Right lobe of liver (tissue), 6 donors: Measurements from ENCODE around the gene WRNIP1. TPM values are rescaled to one million over a fixed set of nuclear protein-coding genes. Genes with fewer than 3 reads are reported as not detected.

Experiments used
- ATAC-seq, 4 donors: fragments of 200-7000 bp; cut with Tn5 transposase; one replicate each; pipeline ENCODE4 v1.9.1; 2020; ENCODE audit warnings: mild to moderate bottlenecking in 4 of 4, moderate library complexity in 4 of 4
- DNase-seq, 3 donors: peaks; one replicate each; pipeline ENCODE4 v3.0.0-alpha.2; 2020
- H3K27ac ChIP-seq, 3 donors: fragments of 200-600 bp; one replicate each; pipeline ENCODE4 v1.8.0; 2022
- H3K27me3 ChIP-seq, 2 donors: fragments of 200-600 bp; one replicate each; pipeline ENCODE4 v1.8.0; 2022
- H3K36me3 ChIP-seq, 4 donors: fragments of 200-600 bp; sonication (generic) in 1 of 4; one replicate each; pipeline versions ENCODE4 v1.5.1 to v1.8.0; 2017 to 2022; ENCODE audit warnings: control low read depth in 1 of 4
- H3K4me1 ChIP-seq, 4 donors: fragments of 200-600 bp; sonication (generic) in 1 of 4; one replicate each; pipeline versions ENCODE4 v1.5.1 to v1.8.0; 2017 to 2022; ENCODE audit warnings: control low read depth in 1 of 4
- H3K4me3 ChIP-seq, 3 donors: fragments of 200-600 bp; one replicate each; pipeline ENCODE4 v1.8.0; 2022
- H3K9me3 ChIP-seq, 4 donors: fragments of 200-600 bp; sonication (generic) in 1 of 4; one replicate each; pipeline versions ENCODE4 v1.5.1 to v1.8.0; 2017 to 2022; ENCODE audit warnings: control low read depth in 1 of 4
- POLR2A ChIP-seq: fragments of 450-650 bp; IDR thresholded peaks from one replicate; pipeline ENCODE4 v1.6.1; 2017; ENCODE audit warnings: antibody characterized with exemption, mild to moderate bottlenecking
- WGBS: methylation state at CpG from one replicate; pipeline ENCODE4 v1.1.6; 2018; ENCODE audit warnings: low coverage, low lambda C conversion rate; ENCODE audit not compliant: insufficient coverage; ENCODE audit errors: missing lambda C conversion rate; 5-methylcytosine and 5-hydroxymethylcytosine counted together
- intact Hi-C, 2 donors: fragments of 100-400 bp; cut with DNase I; formaldehyde crosslinking; loops; one replicate each; pipeline versions ENCODE4 v1.11.2 to v1.14.1; 2022
- total RNA-seq, 6 experiments: library from RNA; depleted of rRNA in 2 of 6; stranded (reverse); fragments of >200 nt in 2 of 6; fragmentation: NEBNext Ultra II Directional in 3 of 6; extraction: Animal tissue kit (Norgen Biotek cat#: 25700) in 3 of 6; gene quantifications; one replicate each; pipeline versions ENCODE4 v1.1.0 to v1.2.4, GENCODE V29; 2016 to 2023
- TF ChIP-seq, protein P1 (sequence below), 4 donors: fragments of 200-600 bp in 3 of 4; fragments of 450-650 bp in 1 of 4; IDR thresholded peaks; one replicate each; pipeline versions ENCODE4 v1.5.1 to v1.8.0; 2016 to 2022; ENCODE audit warnings: antibody characterized with exemption in 4 of 4, mild to moderate bottlenecking in 2 of 4
- donor health status: DM: no; HTN: yes; CAD: no.
- donor health status: DM: no; HTN: no; CAD: no.
- donor health status: DM: no; HTN: no; CAD: no.
- donor health status: DM: no; HTN: yes; CAD: no.
- donor health status: DM: no; HTN: yes; CAD: no.

WRNIP1 gene
- total RNA-seq, 6 experiments from 2014 or later = 15.8 to 36.8 (median 20.7) TPM

GRCh38 chr6:2816158-2816557, 51.0 kb downstream of the WRNIP1 start:
- peaks cover 0 to 3% (median 0%) of the 10 kb centered on the region in 4 donors for H3K9me3 ChIP-seq
- no peak overlapping the region for H3K27ac ChIP-seq
- DNase-seq (no peak), ATAC-seq (no peak)
- H3K36me3 ChIP-seq = no peaks in the 10 kb centered on the region
- TF ChIP-seq, protein P1, sequence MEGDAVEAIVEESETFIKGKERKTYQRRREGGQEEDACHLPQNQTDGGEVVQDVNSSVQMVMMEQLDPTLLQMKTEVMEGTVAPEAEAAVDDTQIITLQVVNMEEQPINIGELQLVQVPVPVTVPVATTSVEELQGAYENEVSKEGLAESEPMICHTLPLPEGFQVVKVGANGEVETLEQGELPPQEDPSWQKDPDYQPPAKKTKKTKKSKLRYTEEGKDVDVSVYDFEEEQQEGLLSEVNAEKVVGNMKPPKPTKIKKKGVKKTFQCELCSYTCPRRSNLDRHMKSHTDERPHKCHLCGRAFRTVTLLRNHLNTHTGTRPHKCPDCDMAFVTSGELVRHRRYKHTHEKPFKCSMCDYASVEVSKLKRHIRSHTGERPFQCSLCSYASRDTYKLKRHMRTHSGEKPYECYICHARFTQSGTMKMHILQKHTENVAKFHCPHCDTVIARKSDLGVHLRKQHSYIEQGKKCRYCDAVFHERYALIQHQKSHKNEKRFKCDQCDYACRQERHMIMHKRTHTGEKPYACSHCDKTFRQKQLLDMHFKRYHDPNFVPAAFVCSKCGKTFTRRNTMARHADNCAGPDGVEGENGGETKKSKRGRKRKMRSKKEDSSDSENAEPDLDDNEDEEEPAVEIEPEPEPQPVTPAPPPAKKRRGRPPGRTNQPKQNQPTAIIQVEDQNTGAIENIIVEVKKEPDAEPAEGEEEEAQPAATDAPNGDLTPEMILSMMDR (IDR thresholded peaks at IDR 0.05) = no peak
- no peak for TF ChIP-seq POLR2A
- intact Hi-C loops = no loop called here
- no peaks in the 10 kb centered on the region for H3K4me1 ChIP-seq
- no peak overlapping the region for H3K4me3 ChIP-seq
- H3K27me3 ChIP-seq = no peaks in the 10 kb centered on the region

DNA sequence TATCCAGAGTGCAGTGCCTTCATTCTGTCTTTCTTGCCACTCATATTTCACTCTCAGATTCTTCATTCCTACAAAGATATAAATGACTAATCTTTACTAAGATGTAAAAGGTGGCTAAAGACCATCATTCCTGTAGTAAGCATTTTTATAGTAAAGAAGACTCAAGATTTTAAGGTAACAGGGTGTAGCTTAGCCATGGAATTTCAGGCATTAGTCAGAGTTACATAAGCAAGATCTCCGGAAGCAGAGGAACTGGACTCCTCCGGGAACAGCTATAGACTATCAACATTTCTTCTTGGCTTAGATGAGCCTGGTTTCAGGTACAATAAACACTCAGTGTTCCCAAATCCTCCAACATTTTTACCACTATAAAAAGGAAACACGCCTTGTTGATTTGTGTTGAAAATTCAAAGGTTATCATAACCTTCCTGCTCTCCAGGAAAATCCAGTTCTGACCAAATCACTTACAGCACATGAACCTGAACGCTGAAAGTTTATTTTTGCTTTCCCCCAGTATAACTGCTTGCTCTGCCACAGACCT, 52.8 kb downstream of the WRNIP1 start:
- ATAC-seq (peak; percentile 50 to 85 (median 68)), DNase-seq (no peak)
- H3K36me3 ChIP-seq = no peaks in the 10 kb centered on the region
- no peak for TF ChIP-seq POLR2A
- TF ChIP-seq, protein P1 (IDR thresholded peaks at IDR 0.05) = no peak
- H3K9me3 ChIP-seq = peaks cover 0 to 3% (median 0%) of the 10 kb centered on the region in 4 donors
- H3K27ac ChIP-seq = peak overlapping the region in 1 of 3 donors; percentile 41
- WGBS = 27% methylated on average over 4 of the region's 4 CpGs
- no peaks in the 10 kb centered on the region for H3K4me1 ChIP-seq
- no peaks in the 10 kb centered on the region for H3K27me3 ChIP-seq
- H3K4me3 ChIP-seq = no peak overlapping the region
- intact Hi-C loops = no loop called here

DNA sequence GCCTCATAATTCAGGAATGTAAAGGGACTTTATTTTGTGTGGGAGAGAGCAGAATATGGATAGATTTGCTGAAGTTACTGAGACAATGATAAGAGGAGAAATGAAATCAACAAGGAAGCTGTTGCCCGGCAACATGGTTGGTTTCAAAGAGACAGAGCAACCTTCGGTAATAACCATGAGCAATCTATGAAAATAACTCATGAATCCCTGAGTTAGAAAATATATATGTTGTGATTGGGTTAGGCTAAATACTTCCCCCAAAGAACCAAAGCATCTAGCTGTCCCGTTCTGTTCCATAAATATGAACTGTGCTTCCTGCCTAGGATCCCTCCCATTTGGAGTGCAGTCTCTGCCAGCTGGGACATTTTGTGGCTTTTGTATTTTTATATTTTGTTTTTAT, 53.4 kb downstream of the WRNIP1 start:
- Histone ChIP-seq H3K4me3 (no peak overlapping the region), H3K9me3 (peaks cover 0 to 3% (median 0%) of the 10 kb centered on the region in 4 donors), H3K27ac (peak overlapping the region in 1 of 3 donors; percentile 11), H3K4me1 (no peaks in the 10 kb centered on the region), H3K27me3 (no peaks in the 10 kb centered on the region), H3K36me3 (no peaks in the 10 kb centered on the region)
- intact Hi-C loops = no loop called here
- TF ChIP-seq POLR2A = no peak
- TF ChIP-seq, protein P1 (IDR thresholded peaks at IDR 0.05) = no peak
- peak in 2 of 4 donors; percentile 31 to 48 for ATAC-seq
- DNase-seq = no peak
- 35% methylated on average over 3 of the region's 3 CpGs for WGBS

DNA sequence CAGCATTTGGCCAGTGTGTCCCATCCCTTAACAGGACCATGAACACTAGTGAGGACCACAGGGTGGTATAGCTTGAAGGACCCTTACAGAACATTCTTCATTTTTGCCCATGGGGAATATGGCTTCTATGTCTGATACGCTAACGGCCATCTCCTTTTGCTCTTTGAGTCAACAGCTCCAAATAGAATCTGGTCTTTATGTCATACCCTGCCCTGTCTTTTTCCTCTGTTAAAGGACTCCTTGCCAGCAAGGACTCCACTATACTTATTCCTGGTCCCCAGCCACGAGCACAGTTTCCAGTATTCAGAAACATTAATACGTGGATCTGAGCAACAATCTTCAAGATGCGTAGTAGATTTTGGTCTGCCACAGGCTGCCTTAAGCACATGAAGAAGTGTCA, 53.9 kb downstream of the WRNIP1 start:
- TF ChIP-seq, protein P1 (IDR thresholded peaks at IDR 0.05) = no peak
- H3K27ac ChIP-seq = peak overlapping the region in 1 of 3 donors; percentile 11
- intact Hi-C loops = no loop called here
- 76% methylated on average over 5 of the region's 5 CpGs for WGBS
- peaks cover 0 to 3% (median 0%) of the 10 kb centered on the region in 4 donors for H3K9me3 ChIP-seq
- no peak overlapping the region for H3K4me3 ChIP-seq
- no peaks in the 10 kb centered on the region for H3K4me1 ChIP-seq
- no peaks in the 10 kb centered on the region for H3K36me3 ChIP-seq
- no peaks in the 10 kb centered on the region for H3K27me3 ChIP-seq
- DNase-seq = no peak
- ATAC-seq = no peak

DNA sequence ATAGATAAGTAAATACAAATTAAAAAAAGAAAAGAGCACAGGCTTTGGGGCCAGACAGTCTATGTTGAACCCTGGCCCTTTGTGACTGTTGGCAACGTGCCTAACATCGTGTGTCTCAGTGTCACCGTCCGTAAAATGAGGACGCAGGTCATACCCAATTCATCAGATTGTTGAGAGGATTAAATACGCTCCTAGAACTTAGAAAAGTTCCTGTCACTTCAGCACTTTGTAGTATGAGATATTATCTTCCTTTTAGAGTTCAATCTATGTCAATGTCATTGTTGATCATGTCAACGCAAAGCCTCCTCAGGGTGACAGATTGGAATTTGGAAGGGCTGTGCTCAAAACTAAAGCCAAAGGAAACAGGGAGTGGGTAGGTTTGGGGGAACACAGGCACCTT, 54.8 kb downstream of the WRNIP1 start:
- 36% methylated on average over 6 of the region's 7 CpGs for WGBS
- Histone ChIP-seq H3K4me3 (no peak overlapping the region), H3K27ac (no peak overlapping the region)

More for the DNA sequence above, 54.8 kb downstream of the WRNIP1 start:
- H3K9me3 ChIP-seq = peaks cover 0 to 3% (median 0%) of the 10 kb centered on the region in 4 donors
- no peaks in the 10 kb centered on the region for H3K36me3 ChIP-seq
- no peaks in the 10 kb centered on the region for H3K27me3 ChIP-seq
- TF ChIP-seq POLR2A = no peak
- TF ChIP-seq, protein P1 (IDR thresholded peaks at IDR 0.05) = no peak
- DNase-seq (no peak), ATAC-seq (no peak)
- intact Hi-C loops = no loop called here
- no peaks in the 10 kb centered on the region for H3K4me1 ChIP-seq
